SK-N-SH treated with all-trans-retinoic acid at 6 μM for 48 hours (cell line): Measurements from ENCODE around the gene PARD3B.

ENCODE experiments used
- CSDC2 ChIP-seq: fragments of 250-450 bp; sonication (Bioruptor Pico); IDR thresholded peaks from 2 replicates; pipeline ENCODE4 v1.5.0; 2020; ENCODE audit warnings: mild to moderate bottlenecking, moderate library complexity
- ESRRG ChIP-seq: fragments of 250-450 bp; sonication (Bioruptor Pico); IDR thresholded peaks from 2 replicates; pipeline ENCODE4 v1.6.1; 2021; ENCODE audit warnings: mild to moderate bottlenecking
- GLIS3 ChIP-seq: fragments of 250-450 bp; sonication (Bioruptor Pico); IDR thresholded peaks from 2 replicates; pipeline ENCODE4 v1.5.0; 2020; ENCODE audit warnings: mild to moderate bottlenecking, moderate library complexity
- OSR1 ChIP-seq: fragments of 250-450 bp; sonication (Bioruptor Pico); IDR thresholded peaks from 2 replicates; pipeline ENCODE4 v1.8.0; 2022; ENCODE audit warnings: moderate library complexity, mild to moderate bottlenecking, inconsistent platforms
- RARB ChIP-seq: fragments of 250-450 bp; sonication (Bioruptor Pico); IDR thresholded peaks from 2 replicates; pipeline ENCODE4 v1.8.0; 2021; ENCODE audit warnings: mild to moderate bottlenecking, moderate library complexity
- ZFP3 ChIP-seq: fragments of 250-450 bp; sonication (Bioruptor Pico); IDR thresholded peaks from 2 replicates; pipeline ENCODE4 v1.5.0; 2020; ENCODE audit warnings: mild to moderate bottlenecking, moderate library complexity
- ZFP30 ChIP-seq: fragments of 450-650 bp; formaldehyde crosslinking; IDR thresholded peaks from 2 replicates; pipeline ENCODE4 v1.5.0; 2022; ENCODE audit warnings: mild to moderate bottlenecking, moderate library complexity
- ZNF8 ChIP-seq: fragments of 450-650 bp; formaldehyde crosslinking; IDR thresholded peaks from 2 replicates; pipeline ENCODE4 v1.5.0; 2020; ENCODE audit warnings: mild to moderate bottlenecking, moderate library complexity
- TF ChIP-seq, protein P1 (sequence below): fragments of 250-450 bp; sonication (Bioruptor Pico); IDR thresholded peaks from 2 replicates; pipeline ENCODE4 v1.8.0; 2020; ENCODE audit warnings: mild to moderate bottlenecking, moderate library complexity, borderline replicate concordance
- TF ChIP-seq, protein P2 (sequence below): fragments of 250-450 bp; sonication (Bioruptor Pico); IDR thresholded peaks from 2 replicates; pipeline ENCODE4 v1.8.0; 2021; ENCODE audit warnings: low read depth, mild to moderate bottlenecking, moderate library complexity, borderline replicate concordance

DNA sequence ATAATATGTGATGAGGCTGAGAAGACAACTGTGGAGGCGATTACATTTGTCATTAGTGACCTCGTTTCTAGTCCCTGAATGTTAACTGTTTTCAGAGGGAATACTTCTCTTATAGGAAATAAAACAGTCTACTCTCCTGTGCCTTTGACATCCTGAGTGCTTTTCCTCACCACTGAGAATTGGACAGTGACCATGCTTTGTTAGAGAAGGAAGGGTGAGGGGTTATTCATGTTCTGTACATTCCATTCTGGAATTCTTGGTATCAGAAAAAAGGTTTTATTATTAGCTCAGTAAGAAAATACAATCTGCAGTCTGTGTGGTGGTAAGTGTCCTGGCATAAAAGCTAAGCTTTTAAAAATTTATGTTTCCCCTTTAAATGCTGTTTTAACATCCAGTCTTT is 58.8 kb downstream of the PARD3B start:
- TF ChIP-seq ZFP30 (CRISPR knock-in tag) (no peak), GLIS3 (CRISPR knock-in tag) (no peak), RARB (CRISPR knock-in tag) (no peak), OSR1 (CRISPR knock-in tag) (no peak), ZFP3 (CRISPR knock-in tag) (no peak), ZNF8 (no peak), ESRRG (no peak), CSDC2 (no peak)
- TF ChIP-seq, protein P1, sequence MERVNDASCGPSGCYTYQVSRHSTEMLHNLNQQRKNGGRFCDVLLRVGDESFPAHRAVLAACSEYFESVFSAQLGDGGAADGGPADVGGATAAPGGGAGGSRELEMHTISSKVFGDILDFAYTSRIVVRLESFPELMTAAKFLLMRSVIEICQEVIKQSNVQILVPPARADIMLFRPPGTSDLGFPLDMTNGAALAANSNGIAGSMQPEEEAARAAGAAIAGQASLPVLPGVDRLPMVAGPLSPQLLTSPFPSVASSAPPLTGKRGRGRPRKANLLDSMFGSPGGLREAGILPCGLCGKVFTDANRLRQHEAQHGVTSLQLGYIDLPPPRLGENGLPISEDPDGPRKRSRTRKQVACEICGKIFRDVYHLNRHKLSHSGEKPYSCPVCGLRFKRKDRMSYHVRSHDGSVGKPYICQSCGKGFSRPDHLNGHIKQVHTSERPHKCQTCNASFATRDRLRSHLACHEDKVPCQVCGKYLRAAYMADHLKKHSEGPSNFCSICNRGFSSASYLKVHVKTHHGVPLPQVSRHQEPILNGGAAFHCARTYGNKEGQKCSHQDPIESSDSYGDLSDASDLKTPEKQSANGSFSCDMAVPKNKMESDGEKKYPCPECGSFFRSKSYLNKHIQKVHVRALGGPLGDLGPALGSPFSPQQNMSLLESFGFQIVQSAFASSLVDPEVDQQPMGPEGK (CRISPR knock-in tag) = no peak
- TF ChIP-seq, protein P2, sequence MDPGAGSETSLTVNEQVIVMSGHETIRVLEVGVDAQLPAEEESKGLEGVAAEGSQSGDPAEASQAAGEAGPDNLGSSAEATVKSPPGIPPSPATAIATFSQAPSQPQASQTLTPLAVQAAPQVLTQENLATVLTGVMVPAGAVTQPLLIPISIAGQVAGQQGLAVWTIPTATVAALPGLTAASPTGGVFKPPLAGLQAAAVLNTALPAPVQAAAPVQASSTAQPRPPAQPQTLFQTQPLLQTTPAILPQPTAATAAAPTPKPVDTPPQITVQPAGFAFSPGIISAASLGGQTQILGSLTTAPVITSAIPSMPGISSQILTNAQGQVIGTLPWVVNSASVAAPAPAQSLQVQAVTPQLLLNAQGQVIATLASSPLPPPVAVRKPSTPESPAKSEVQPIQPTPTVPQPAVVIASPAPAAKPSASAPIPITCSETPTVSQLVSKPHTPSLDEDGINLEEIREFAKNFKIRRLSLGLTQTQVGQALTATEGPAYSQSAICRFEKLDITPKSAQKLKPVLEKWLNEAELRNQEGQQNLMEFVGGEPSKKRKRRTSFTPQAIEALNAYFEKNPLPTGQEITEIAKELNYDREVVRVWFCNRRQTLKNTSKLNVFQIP (CRISPR knock-in tag) = no peak
